DMS53 (cell line): ENCODE measurements around the gene MTMR8.

Source experiments
- DNase-seq: peaks from one replicate; lab custom pipeline; 2025; lab: John Stamatoyannopoulos, UW

MTMR8 gene

DNA sequence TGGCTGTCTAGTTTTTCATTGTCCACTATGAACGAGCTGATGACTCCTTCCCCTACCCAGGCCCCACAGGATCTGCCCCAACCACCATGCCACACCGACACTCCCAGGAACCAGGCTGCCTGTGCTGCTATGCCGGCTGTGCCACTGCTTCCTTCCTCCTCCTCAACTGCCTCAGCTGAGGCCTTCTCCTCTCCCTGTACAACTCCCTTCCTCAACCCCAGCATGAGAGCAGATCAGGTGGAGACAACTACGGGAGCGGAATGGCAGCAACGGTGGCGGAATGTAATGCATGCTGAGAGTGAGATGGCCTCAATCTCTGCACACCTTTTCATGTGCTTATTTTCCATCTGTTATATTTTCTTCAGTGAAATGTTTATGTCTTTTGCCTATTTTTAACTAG, 88.5 kb downstream of the MTMR8 start:
- no peak for DNase-seq

GRCh38 chrX:64291123-64291522, 104.1 kb downstream of the MTMR8 start:
- no peak for DNase-seq

- no peak for DNase-seq
Observed at GRCh38 chrX:64265265-64265664, 130.0 kb downstream of the MTMR8 start.

- DNase-seq = peak; percentile 7
Observed at GRCh38 chrX:64230123-64230970, 164.9 kb downstream of the MTMR8 start, which contains the start of gene ASB12. Gene ASB12, minus strand, starts transcription at chrX:64230607. Its CDS starts 4,957 bp downstream, at chrX:64225650.

DNA sequence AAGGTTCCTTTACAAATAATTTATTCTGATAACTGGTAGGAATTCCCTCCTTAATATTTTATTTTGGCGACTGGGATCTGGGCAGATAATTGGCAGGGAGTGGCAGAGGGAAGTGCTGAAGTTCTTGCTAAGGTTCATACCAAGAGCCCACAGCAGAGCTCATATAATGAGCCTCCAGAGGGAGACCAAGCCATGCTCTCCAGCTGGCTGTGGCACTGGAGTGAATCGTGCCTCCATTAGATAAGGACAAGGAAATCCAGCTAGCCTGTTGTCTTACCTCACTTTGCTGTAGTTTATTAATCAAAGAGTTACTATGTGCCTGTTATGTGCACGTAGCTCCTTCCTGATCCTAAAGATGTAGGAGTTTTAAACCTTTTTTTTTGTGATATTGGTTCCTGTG, 166.1 kb downstream of the MTMR8 start:
- peak; percentile 26 for DNase-seq
